ENCODE data around the gene PAH. TPM values are rescaled to one million over a fixed set of nuclear protein-coding genes. Genes with fewer than 3 reads are reported as not detected.

The PAH gene
- total and polyA plus RNA-seq, 4 donors = not detected

DNA sequence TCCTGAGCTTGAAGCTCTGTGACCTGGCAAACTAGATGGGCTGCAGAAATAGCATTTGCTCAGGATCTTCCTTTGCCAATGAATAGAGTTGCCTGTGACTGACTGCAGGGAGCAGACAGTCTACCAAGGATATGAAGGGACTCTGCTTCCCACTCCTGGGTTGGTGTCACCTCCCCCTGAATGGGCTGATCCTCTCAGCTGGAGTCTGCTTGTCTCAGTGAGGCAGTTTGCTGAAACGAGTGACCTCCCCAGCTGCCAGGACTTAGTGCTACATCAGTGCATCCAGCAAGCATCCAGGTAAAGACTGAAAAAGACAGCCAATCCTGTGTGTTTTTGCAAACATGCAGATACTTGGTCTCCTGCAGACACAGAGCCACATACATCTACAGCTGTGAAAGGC, 28.5 kb downstream of the PAH start:
- Histone ChIP-seq H3K4me1 (ENCODE audit: control insufficient read depth in 1 of 2, insufficient read depth in 2 of 2, low read length in 2 of 2) (no peaks in the 10 kb centered on the region), H3K9me3 (ENCODE audit: control insufficient read depth, low read length) (no peaks in the 10 kb centered on the region), H3K36me3 (ENCODE audit: control insufficient read depth in 1 of 2, insufficient read depth in 2 of 2, low read length in 1 of 2) (no peaks in the 10 kb centered on the region), H3K27me3 (ENCODE audit: control insufficient read depth in 1 of 2, insufficient read depth in 2 of 2, low read length in 1 of 2) (no peaks in the 10 kb centered on the region), H3K27ac (ENCODE audit: low read depth in 1 of 2, low read length in 2 of 2) (no peak overlapping the region), H3K4me3 (ENCODE audit: low read length in 2 of 2) (no peak overlapping the region)
- DNase-seq (no peak), ATAC-seq (ENCODE audit: low FRiP score) (no peak)
- 1 to 10% methylated on average over 1 of the region's 1 CpG for WGBS, 2 donors
- intact Hi-C loops (cut with DNase I) = no loop called here

DNA sequence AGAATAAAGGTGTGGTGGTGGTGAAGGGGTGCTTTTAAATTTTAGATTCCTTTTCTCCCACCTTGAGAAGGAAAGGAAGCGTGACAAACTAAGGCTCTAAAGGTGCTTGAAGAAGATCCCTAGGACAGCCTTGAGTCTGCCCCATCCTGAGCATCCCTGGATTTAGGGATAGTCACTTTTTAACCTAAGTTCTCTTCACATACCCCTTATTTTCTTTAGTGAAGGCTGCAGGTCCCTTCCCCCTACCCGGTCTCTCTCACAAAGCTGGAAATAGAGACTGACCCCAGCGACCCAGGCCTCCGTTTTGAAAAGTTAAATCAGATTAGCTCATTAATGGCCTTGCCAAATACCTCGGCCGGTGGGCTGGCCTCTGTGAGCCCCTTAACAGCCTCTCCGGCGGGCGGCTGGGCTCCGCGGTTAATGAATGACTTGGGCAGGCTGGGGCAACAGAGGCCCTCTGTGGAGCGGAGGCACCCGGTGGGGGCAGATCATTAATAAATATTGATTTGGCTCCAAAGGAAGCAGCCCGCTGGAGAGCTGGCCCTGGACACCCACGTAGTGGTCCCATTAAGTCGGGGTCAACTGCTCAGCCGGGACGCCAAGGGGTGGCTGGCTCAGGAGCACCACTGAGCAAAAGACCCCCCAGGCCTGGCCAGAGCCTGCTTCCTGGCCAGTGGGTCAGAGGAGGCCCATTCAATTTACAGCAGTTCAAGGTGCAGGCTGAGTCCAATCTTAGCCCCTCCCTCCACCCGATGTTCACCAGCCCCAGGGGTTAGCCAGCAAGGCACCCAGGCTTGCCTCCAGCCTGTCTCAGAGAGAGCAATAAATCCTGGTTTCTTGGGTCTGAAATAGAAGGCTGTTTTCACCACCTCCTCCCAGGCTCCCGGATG, 31.8 kb downstream of the PAH start:
- DNase-seq = no peak
- H3K27me3 ChIP-seq (ENCODE audit: control insufficient read depth in 1 of 2, insufficient read depth in 2 of 2, low read length in 1 of 2) = no peaks in the 10 kb centered on the region
- ATAC-seq (ENCODE audit: low FRiP score) = no peak
- intact Hi-C loops (cut with DNase I) = no loop called here
- H3K36me3 ChIP-seq (ENCODE audit: control insufficient read depth in 1 of 2, insufficient read depth in 2 of 2, low read length in 1 of 2) = no peaks in the 10 kb centered on the region
- H3K4me3 ChIP-seq (ENCODE audit: low read length in 2 of 2) = no peak overlapping the region
- H3K27ac ChIP-seq (ENCODE audit: low read depth in 1 of 2, low read length in 2 of 2) = no peak overlapping the region
- H3K4me1 ChIP-seq (ENCODE audit: control insufficient read depth in 1 of 2, insufficient read depth in 2 of 2, low read length in 2 of 2) = no peaks in the 10 kb centered on the region
- 32 to 35% methylated on average over 20 of the region's 20 CpGs for WGBS, 2 donors
- no peaks in the 10 kb centered on the region for H3K9me3 ChIP-seq (ENCODE audit: control insufficient read depth, low read length)

DNA sequence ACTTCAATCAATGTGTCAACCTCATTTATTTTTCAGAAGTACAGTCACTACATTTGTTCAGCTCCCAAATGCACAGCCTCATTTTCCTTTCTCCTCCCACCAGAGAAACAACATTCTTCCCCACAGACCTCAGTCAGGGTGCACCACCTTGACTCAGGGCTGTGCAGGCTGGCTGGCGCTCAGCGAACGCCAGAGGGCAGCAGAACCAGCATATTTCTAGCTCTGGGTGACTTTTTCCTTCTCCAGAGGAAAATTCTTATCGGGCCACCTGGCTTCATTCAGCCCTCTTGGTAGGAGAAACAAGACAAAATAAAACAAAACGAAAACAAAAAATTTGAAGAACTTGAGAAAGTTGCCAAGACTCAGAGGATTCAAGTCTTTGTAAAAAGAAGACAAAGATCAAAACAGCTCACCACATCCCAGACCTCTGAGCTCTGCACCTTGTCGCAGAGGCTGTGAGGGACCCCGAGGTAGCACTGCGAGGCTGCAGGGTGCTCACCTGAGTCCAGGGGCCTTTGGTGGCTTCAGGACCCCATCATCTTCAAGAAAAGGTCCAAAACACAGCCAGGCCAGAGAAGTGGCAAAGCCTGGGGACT, 33.7 kb downstream of the PAH start:
- ATAC-seq (ENCODE audit: low FRiP score) (no peak), DNase-seq (peak in 1 of 2 donors; percentile 83)
- H3K9me3 ChIP-seq (ENCODE audit: control insufficient read depth, low read length) = no peaks in the 10 kb centered on the region
- no peak overlapping the region for H3K27ac ChIP-seq (ENCODE audit: low read depth in 1 of 2, low read length in 2 of 2)
- no peak overlapping the region for H3K4me3 ChIP-seq (ENCODE audit: low read length in 2 of 2)
- H3K36me3 ChIP-seq (ENCODE audit: control insufficient read depth in 1 of 2, insufficient read depth in 2 of 2, low read length in 1 of 2) = no peaks in the 10 kb centered on the region
- intact Hi-C loops (cut with DNase I) = loop anchor here in 1 of 2 donors (5.0 kb wide), 1 partner anchor 664 kb away; no protein-coding TSS in a partner anchor
- H3K4me1 ChIP-seq (ENCODE audit: control insufficient read depth in 1 of 2, insufficient read depth in 2 of 2, low read length in 2 of 2) = no peaks in the 10 kb centered on the region
- WGBS, 2 donors = 29 to 30% methylated on average over 8 of the region's 8 CpGs
- no peaks in the 10 kb centered on the region for H3K27me3 ChIP-seq (ENCODE audit: control insufficient read depth in 1 of 2, insufficient read depth in 2 of 2, low read length in 1 of 2)

DNA sequence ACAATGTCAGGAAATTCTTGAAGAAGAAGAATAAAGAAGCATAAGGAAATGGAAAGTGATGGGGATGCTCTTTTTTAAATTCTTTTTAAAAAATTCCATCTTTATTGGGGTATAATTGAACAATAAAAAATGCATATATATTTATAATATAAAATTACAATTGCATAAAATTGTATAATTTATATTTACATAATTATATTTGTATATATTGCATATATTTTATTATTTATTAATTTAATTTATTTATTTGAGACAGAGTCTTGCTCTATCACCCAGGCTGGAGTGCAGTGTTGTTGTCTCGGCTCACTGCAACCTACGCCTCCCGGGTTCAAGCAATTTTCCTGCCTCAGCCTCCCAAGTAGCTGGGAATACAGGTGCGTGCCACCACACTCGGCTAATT, 36.3 kb downstream of the PAH start:
- DNase-seq (no peak), ATAC-seq (ENCODE audit: low FRiP score) (no peak)
- WGBS, 2 donors = 93 to 97% methylated on average over 5 of the region's 5 CpGs
- H3K4me3 ChIP-seq (ENCODE audit: low read length in 2 of 2) = no peak overlapping the region
- no peaks in the 10 kb centered on the region for H3K36me3 ChIP-seq (ENCODE audit: control insufficient read depth in 1 of 2, insufficient read depth in 2 of 2, low read length in 1 of 2)
- no peaks in the 10 kb centered on the region for H3K27me3 ChIP-seq (ENCODE audit: control insufficient read depth in 1 of 2, insufficient read depth in 2 of 2, low read length in 1 of 2)
- H3K4me1 ChIP-seq (ENCODE audit: control insufficient read depth in 1 of 2, insufficient read depth in 2 of 2, low read length in 2 of 2) = no peaks in the 10 kb centered on the region
- intact Hi-C loops (cut with DNase I) = loop anchor here in 1 of 2 donors (5.0 kb wide), 1 partner anchor 667 kb away; no protein-coding TSS in a partner anchor
- no peaks in the 10 kb centered on the region for H3K9me3 ChIP-seq (ENCODE audit: control insufficient read depth, low read length)
- no peak overlapping the region for H3K27ac ChIP-seq (ENCODE audit: low read depth in 1 of 2, low read length in 2 of 2)

DNA sequence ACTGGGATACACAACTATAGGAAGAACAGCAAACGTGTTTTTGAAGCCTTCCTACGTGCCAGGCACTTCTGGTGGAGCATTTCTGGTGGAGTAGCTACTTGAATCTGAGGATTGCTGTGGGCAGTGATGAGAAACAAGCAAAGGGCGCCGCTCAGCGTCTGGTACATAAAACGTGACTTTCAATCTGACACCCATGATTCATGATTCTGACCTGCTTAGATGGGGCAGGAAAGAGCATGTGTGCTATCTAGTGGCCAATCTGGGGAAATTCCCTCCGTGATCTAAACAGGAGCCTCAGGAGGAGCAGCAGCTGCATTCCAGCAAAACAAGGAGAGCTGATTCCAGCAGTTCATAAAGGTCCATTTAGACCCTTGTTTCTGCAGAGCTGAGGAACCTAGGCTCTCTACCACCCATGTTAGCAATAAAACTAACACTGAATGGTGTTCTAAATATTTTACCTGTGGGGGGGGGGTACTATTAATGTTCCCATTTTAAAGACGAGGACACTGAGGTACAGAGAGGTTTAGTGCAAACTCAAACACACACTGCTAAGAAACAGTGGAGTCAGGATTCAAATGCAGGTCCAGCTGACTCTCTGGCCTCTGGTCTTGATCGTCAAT, 37.8 kb downstream of the PAH start:
- 15 to 18% methylated on average over 9 of the region's 9 CpGs for WGBS, 2 donors
- peak; percentile 62 for ATAC-seq (ENCODE audit: low FRiP score)
- Histone ChIP-seq H3K27me3 (ENCODE audit: control insufficient read depth in 1 of 2, insufficient read depth in 2 of 2, low read length in 1 of 2) (no peaks in the 10 kb centered on the region), H3K9me3 (ENCODE audit: control insufficient read depth, low read length) (no peaks in the 10 kb centered on the region), H3K4me3 (ENCODE audit: low read length in 2 of 2) (no peak overlapping the region), H3K36me3 (ENCODE audit: control insufficient read depth in 1 of 2, insufficient read depth in 2 of 2, low read length in 1 of 2) (no peaks in the 10 kb centered on the region), H3K27ac (ENCODE audit: low read depth in 1 of 2, low read length in 2 of 2) (no peak overlapping the region), H3K4me1 (ENCODE audit: control insufficient read depth in 1 of 2, insufficient read depth in 2 of 2, low read length in 2 of 2) (no peaks in the 10 kb centered on the region)
- intact Hi-C loops (cut with DNase I) = no loop called here
- DNase-seq = peak in 1 of 2 donors; percentile 55

DNA sequence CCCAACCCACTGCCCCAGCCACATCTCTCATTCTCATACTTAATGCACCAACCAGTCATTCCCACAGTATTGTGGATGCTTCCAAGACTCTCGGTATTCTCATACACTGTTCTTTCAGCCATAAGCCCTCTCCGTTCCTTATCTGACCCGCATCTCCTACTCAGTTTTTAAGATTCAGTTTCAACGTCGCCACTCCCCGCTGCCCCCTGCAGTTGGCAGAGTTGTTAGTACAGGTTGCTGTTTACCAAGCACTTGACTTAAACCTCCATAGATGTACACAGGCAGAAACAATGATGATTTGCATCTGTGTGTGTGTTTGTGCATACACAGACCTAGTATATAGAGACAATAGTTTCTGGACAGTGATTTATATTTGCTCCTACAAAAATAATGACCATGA, 40.2 kb downstream of the PAH start:
- H3K4me1 ChIP-seq (ENCODE audit: control insufficient read depth in 1 of 2, insufficient read depth in 2 of 2, low read length in 2 of 2) = no peaks in the 10 kb centered on the region
- intact Hi-C loops (cut with DNase I) = no loop called here
- H3K27ac ChIP-seq (ENCODE audit: low read depth in 1 of 2, low read length in 2 of 2) = no peak overlapping the region
- DNase-seq (no peak), ATAC-seq (ENCODE audit: low FRiP score) (no peak)
- WGBS, 2 donors = 64 to 74% methylated on average over 6 of the region's 6 CpGs
- no peaks in the 10 kb centered on the region for H3K27me3 ChIP-seq (ENCODE audit: control insufficient read depth in 1 of 2, insufficient read depth in 2 of 2, low read length in 1 of 2)
- H3K9me3 ChIP-seq (ENCODE audit: control insufficient read depth, low read length) = no peaks in the 10 kb centered on the region
- no peaks in the 10 kb centered on the region for H3K36me3 ChIP-seq (ENCODE audit: control insufficient read depth in 1 of 2, insufficient read depth in 2 of 2, low read length in 1 of 2)
- H3K4me3 ChIP-seq (ENCODE audit: low read length in 2 of 2) = no peak overlapping the region

DNA sequence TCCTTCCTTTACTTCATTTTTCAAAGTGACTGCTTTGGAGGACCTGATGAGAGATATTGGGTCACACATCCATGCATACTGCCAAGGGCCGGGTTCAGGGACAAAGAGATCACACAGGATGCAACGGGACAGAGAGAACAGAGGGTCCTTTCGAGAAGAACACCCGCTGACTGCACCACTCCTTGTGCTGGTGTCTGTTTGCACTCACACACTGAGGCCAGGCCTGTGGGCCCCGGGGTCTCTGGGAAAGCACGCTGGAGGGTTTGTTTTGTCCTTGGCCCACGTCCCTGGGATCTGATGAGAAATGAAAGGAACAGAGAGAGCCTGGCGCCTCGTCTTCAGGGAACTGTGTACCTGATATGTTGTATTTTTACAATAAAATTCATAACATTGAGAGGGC, 42.2 kb downstream of the PAH start:
- no peak overlapping the region for H3K4me3 ChIP-seq (ENCODE audit: low read length in 2 of 2)
- no peaks in the 10 kb centered on the region for H3K27me3 ChIP-seq (ENCODE audit: control insufficient read depth in 1 of 2, insufficient read depth in 2 of 2, low read length in 1 of 2)
- intact Hi-C loops (cut with DNase I) = no loop called here
- H3K9me3 ChIP-seq (ENCODE audit: control insufficient read depth, low read length) = no peaks in the 10 kb centered on the region
- DNase-seq (no peak), ATAC-seq (ENCODE audit: low FRiP score) (peak; percentile 21)
- 33% methylated on average over 9 of the region's 9 CpGs for WGBS, 2 donors
- no peak overlapping the region for H3K27ac ChIP-seq (ENCODE audit: low read depth in 1 of 2, low read length in 2 of 2)
- H3K36me3 ChIP-seq (ENCODE audit: control insufficient read depth in 1 of 2, insufficient read depth in 2 of 2, low read length in 1 of 2) = no peaks in the 10 kb centered on the region
- no peaks in the 10 kb centered on the region for H3K4me1 ChIP-seq (ENCODE audit: control insufficient read depth in 1 of 2, insufficient read depth in 2 of 2, low read length in 2 of 2)

DNA sequence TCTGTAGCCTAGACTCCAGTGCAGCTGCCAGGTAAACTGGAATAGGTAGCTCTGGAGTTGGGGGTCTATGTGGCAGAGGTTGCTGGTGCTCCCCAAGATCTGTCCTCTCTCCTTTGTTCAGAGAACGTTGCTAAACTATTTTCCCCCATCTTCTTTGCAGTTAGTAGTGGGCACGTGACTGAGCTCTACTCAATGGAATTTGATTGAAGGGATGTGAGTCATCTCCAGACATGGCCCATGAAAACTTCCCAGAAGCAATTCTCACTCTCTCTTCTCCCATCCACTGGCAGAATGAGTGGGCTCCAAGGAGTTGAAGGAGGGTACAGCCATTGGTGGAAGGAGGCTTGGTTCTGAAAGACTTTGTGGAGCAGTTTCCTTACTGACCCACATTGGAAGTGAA, 44.0 kb downstream of the PAH start:
- WGBS, 2 donors = 74 to 89% methylated on average over 2 of the region's 2 CpGs
- Histone ChIP-seq H3K4me1 (ENCODE audit: control insufficient read depth in 1 of 2, insufficient read depth in 2 of 2, low read length in 2 of 2) (no peaks in the 10 kb centered on the region), H3K4me3 (ENCODE audit: low read length in 2 of 2) (no peak overlapping the region), H3K27ac (ENCODE audit: low read depth in 1 of 2, low read length in 2 of 2) (no peak overlapping the region), H3K36me3 (ENCODE audit: control insufficient read depth in 1 of 2, insufficient read depth in 2 of 2, low read length in 1 of 2) (no peaks in the 10 kb centered on the region), H3K9me3 (ENCODE audit: control insufficient read depth, low read length) (no peaks in the 10 kb centered on the region), H3K27me3 (ENCODE audit: control insufficient read depth in 1 of 2, insufficient read depth in 2 of 2, low read length in 1 of 2) (no peaks in the 10 kb centered on the region)
- DNase-seq = no peak
- no peak for ATAC-seq (ENCODE audit: low FRiP score)
- intact Hi-C loops (cut with DNase I) = no loop called here
